ENCODE measurements around the gene GLIPR1L2.

The GLIPR1L2 gene

DNA sequence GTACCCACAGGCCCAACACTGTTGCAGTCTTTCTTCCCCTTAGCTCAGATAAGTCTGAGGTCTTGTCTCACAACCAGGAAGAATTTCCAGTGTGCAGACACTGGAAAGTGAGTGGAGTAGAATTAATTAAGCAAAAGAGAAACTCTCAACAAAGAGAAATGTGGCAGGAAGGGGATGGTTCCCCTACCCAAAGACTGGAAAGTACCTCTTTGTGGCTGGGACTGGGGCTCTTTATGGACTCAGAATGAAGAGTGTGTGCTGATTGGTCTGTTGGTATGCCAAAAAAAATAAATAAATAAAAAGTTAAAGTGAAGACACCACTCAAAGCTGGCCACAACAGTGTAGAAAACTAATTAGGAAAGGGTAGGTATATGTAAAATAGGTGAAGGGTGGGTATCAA, 30.0 kb upstream of the GLIPR1L2 start:
- ATAC-seq: no peak
- TF ChIP-seq, protein P1, sequence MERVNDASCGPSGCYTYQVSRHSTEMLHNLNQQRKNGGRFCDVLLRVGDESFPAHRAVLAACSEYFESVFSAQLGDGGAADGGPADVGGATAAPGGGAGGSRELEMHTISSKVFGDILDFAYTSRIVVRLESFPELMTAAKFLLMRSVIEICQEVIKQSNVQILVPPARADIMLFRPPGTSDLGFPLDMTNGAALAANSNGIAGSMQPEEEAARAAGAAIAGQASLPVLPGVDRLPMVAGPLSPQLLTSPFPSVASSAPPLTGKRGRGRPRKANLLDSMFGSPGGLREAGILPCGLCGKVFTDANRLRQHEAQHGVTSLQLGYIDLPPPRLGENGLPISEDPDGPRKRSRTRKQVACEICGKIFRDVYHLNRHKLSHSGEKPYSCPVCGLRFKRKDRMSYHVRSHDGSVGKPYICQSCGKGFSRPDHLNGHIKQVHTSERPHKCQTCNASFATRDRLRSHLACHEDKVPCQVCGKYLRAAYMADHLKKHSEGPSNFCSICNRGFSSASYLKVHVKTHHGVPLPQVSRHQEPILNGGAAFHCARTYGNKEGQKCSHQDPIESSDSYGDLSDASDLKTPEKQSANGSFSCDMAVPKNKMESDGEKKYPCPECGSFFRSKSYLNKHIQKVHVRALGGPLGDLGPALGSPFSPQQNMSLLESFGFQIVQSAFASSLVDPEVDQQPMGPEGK (CRISPR knock-in tag; IDR thresholded peaks at IDR 0.05; ENCODE audit: borderline replicate concordance): no peak
- TF ChIP-seq ZFP3 (CRISPR knock-in tag; IDR thresholded peaks at IDR 0.05): no peak
- TF ChIP-seq, protein P2, sequence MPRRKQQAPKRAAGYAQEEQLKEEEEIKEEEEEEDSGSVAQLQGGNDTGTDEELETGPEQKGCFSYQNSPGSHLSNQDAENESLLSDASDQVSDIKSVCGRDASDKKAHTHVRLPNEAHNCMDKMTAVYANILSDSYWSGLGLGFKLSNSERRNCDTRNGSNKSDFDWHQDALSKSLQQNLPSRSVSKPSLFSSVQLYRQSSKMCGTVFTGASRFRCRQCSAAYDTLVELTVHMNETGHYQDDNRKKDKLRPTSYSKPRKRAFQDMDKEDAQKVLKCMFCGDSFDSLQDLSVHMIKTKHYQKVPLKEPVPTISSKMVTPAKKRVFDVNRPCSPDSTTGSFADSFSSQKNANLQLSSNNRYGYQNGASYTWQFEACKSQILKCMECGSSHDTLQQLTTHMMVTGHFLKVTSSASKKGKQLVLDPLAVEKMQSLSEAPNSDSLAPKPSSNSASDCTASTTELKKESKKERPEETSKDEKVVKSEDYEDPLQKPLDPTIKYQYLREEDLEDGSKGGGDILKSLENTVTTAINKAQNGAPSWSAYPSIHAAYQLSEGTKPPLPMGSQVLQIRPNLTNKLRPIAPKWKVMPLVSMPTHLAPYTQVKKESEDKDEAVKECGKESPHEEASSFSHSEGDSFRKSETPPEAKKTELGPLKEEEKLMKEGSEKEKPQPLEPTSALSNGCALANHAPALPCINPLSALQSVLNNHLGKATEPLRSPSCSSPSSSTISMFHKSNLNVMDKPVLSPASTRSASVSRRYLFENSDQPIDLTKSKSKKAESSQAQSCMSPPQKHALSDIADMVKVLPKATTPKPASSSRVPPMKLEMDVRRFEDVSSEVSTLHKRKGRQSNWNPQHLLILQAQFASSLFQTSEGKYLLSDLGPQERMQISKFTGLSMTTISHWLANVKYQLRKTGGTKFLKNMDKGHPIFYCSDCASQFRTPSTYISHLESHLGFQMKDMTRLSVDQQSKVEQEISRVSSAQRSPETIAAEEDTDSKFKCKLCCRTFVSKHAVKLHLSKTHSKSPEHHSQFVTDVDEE (CRISPR knock-in tag; IDR thresholded peaks at IDR 0.05): no peak
- no peak for TF ChIP-seq ZFP30 (CRISPR knock-in tag; IDR thresholded peaks at IDR 0.05)
- no peak for TF ChIP-seq OSR1 (CRISPR knock-in tag; IDR thresholded peaks at IDR 0.05)
- no peak for TF ChIP-seq PPARA (CRISPR knock-in tag; IDR thresholded peaks at IDR 0.05; ENCODE audit: borderline replicate concordance)
- TF ChIP-seq, protein P3, sequence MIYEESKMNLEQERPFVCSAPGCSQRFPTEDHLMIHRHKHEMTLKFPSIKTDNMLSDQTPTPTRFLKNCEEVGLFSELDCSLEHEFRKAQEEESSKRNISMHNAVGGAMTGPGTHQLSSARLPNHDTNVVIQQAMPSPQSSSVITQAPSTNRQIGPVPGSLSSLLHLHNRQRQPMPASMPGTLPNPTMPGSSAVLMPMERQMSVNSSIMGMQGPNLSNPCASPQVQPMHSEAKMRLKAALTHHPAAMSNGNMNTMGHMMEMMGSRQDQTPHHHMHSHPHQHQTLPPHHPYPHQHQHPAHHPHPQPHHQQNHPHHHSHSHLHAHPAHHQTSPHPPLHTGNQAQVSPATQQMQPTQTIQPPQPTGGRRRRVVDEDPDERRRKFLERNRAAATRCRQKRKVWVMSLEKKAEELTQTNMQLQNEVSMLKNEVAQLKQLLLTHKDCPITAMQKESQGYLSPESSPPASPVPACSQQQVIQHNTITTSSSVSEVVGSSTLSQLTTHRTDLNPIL (CRISPR knock-in tag; IDR thresholded peaks at IDR 0.05; ENCODE audit: low read depth): no peak
- TF ChIP-seq ISL1 (CRISPR knock-in tag; IDR thresholded peaks at IDR 0.05): no peak
- no peak for TF ChIP-seq ESRRG (CRISPR knock-in tag; IDR thresholded peaks at IDR 0.05)
- TF ChIP-seq RARB (CRISPR knock-in tag; IDR thresholded peaks at IDR 0.05): no peak
- no peak for TF ChIP-seq ZNF70 (CRISPR knock-in tag; IDR thresholded peaks at IDR 0.05)
- TF ChIP-seq, protein P4, sequence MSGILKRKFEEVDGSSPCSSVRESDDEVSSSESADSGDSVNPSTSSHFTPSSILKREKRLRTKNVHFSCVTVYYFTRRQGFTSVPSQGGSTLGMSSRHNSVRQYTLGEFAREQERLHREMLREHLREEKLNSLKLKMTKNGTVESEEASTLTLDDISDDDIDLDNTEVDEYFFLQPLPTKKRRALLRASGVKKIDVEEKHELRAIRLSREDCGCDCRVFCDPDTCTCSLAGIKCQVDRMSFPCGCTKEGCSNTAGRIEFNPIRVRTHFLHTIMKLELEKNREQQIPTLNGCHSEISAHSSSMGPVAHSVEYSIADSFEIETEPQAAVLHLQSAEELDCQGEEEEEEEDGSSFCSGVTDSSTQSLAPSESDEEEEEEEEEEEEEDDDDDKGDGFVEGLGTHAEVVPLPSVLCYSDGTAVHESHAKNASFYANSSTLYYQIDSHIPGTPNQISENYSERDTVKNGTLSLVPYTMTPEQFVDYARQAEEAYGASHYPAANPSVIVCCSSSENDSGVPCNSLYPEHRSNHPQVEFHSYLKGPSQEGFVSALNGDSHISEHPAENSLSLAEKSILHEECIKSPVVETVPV (CRISPR knock-in tag; IDR thresholded peaks at IDR 0.05): no peak
- TF ChIP-seq, protein P5, sequence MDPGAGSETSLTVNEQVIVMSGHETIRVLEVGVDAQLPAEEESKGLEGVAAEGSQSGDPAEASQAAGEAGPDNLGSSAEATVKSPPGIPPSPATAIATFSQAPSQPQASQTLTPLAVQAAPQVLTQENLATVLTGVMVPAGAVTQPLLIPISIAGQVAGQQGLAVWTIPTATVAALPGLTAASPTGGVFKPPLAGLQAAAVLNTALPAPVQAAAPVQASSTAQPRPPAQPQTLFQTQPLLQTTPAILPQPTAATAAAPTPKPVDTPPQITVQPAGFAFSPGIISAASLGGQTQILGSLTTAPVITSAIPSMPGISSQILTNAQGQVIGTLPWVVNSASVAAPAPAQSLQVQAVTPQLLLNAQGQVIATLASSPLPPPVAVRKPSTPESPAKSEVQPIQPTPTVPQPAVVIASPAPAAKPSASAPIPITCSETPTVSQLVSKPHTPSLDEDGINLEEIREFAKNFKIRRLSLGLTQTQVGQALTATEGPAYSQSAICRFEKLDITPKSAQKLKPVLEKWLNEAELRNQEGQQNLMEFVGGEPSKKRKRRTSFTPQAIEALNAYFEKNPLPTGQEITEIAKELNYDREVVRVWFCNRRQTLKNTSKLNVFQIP (CRISPR knock-in tag; IDR thresholded peaks at IDR 0.05; ENCODE audit: borderline replicate concordance, low read depth): no peak
- TF ChIP-seq ZNF565 (CRISPR knock-in tag; conservative IDR thresholded peaks at IDR 0.05; ENCODE audit: low read depth): no peak

DNA sequence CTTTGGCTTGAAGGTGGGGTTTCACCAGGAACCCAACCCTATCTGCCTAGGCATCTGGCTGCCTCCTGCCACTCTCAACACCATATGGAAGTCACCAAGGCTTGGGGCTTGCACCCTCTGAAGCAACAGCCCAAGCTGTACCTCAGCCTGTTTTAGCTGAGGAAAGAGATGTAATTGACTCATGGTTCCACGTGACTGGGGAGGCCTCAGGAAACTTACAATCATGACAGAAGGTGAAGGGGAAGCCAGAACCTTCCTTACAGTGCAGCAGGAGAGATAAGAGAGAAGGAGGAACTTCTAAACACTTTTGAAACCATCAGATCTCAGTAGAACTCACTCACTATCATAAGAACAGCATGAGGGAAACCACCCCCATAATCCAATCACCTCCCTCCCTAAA, 29.5 kb upstream of the GLIPR1L2 start:
- TF ChIP-seq OSR1 (CRISPR knock-in tag; IDR thresholded peaks at IDR 0.05): no peak
- no peak for ATAC-seq

DNA sequence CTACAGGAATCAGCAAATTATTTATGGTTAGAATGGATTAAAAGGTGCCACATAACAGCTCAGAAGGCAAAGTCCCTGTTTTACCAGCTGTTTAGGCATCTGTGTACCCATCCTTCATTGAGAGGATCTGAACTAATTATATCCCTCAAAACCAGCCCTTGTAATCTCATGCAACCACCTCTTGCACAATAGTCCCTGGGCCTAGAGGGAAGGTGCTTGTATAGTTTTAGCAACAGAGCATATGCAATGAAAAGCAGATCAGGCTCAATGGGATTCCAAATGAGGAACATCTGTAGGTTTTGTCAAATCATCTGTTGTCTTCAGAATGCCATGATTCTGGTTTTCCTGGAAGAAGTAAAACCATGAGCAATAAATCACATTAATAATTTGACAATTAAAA, 26.0 kb upstream of the GLIPR1L2 start:
- no peak for TF ChIP-seq ZC3H10 (CRISPR knock-in tag; IDR thresholded peaks at IDR 0.05)
- no peak for TF ChIP-seq ZNF565 (CRISPR knock-in tag; conservative IDR thresholded peaks at IDR 0.05; ENCODE audit: low read depth)
- no peak for TF ChIP-seq ZFP30 (CRISPR knock-in tag; IDR thresholded peaks at IDR 0.05)
- no peak for TF ChIP-seq CSDC2 (CRISPR knock-in tag; IDR thresholded peaks at IDR 0.05)
- TF ChIP-seq, protein P5 (CRISPR knock-in tag; IDR thresholded peaks at IDR 0.05; ENCODE audit: borderline replicate concordance, low read depth): no peak
- TF ChIP-seq SNAI2 (CRISPR knock-in tag; IDR thresholded peaks at IDR 0.05): no peak
- no peak for TF ChIP-seq GLIS3 (CRISPR knock-in tag; IDR thresholded peaks at IDR 0.05)
- no peak for TF ChIP-seq TOX (CRISPR knock-in tag; IDR thresholded peaks at IDR 0.05; ENCODE audit: borderline replicate concordance)
- TF ChIP-seq, protein P4 (CRISPR knock-in tag; IDR thresholded peaks at IDR 0.05): no peak
- TF ChIP-seq ZNF70 (CRISPR knock-in tag; IDR thresholded peaks at IDR 0.05): no peak
- no peak for TF ChIP-seq RARB (CRISPR knock-in tag; IDR thresholded peaks at IDR 0.05)
- TF ChIP-seq ARNTL (CRISPR knock-in tag; IDR thresholded peaks at IDR 0.05; ENCODE audit: borderline replicate concordance, low read depth): no peak
- no peak for TF ChIP-seq BACH2 (CRISPR knock-in tag; IDR thresholded peaks at IDR 0.05; ENCODE audit: borderline replicate concordance)
- TF ChIP-seq ZFP3 (CRISPR knock-in tag; IDR thresholded peaks at IDR 0.05): no peak
- TF ChIP-seq OSR1 (CRISPR knock-in tag; IDR thresholded peaks at IDR 0.05): no peak
- no peak for TF ChIP-seq TCF4 (CRISPR knock-in tag; IDR thresholded peaks at IDR 0.05; ENCODE audit: borderline replicate concordance)
- no peak for TF ChIP-seq ISL1 (CRISPR knock-in tag; IDR thresholded peaks at IDR 0.05)
- TF ChIP-seq PPARA (CRISPR knock-in tag; IDR thresholded peaks at IDR 0.05; ENCODE audit: borderline replicate concordance): no peak
- ATAC-seq: no peak

Measured in SK-N-SH treated with all-trans-retinoic acid at 6 μM for 48 hours (cell line).